HG02943 (cell line): ENCODE results near the gene GORASP1.

Source experiments
- ATAC-seq: cut with Tn5 transposase; IDR thresholded peaks from one replicate; pipeline ENCODE4 v1.9.1; 2021; ENCODE audit warnings: mild to moderate bottlenecking, low read depth, moderate library complexity; ENCODE audit not compliant: unreplicated experiment

GORASP1 gene

DNA sequence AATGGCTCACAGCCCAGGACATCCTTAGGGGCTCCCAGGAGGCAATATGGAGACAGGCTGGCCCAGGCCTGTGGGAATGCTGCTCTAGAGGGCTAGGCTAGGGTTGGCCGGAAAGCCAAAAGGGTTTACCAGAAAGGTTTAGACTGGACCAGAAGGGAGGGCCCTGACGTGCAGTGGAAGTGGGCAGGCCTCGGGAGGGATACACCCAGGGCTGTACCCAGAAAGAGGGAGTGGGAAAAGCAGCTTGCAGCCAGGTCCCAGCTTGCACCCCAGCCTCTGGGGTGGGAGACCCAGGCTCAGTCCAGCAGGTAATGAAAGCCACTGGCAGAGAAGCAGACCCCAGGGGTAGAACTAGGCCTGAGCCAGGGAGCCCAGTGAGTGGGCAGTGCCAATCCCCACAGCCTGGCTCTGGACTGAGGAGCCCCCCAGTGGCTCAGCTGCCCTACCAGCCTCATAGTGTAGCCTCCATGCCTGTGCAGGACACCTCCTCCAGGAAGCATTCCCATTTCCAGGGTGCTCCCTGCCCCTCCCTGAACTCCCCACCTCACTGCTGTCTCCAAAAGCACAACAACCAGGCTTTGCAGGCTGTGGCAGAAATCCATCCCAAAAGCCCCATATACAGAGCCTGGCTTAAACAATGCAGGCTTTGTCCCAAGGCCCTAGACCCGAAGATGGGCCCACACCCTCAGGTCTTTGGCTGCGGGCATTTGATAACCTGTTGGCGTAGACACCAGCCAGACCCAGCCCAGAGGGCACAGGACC lies 3.5 kb downstream of the GORASP1 start:
- no peak for ATAC-seq

DNA sequence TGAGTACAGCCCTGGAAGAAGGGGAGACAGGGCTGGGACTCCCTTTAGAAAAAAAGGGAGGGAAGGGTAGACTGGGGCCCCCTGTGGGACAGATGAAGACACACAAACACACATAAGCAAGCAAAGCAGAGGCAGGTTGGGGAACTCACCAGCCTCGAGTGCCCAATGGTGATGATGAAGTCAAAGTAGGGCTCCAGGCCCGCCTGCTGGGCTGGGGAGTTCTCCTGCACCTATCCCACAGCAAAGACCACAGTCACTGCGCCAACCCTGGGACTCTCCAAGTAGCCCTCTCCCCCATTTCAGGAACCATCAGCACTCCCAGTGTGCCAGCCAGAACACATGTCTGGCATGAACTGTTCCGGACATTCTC lies 4.1 kb downstream of the GORASP1 start:
- no peak for ATAC-seq

DNA sequence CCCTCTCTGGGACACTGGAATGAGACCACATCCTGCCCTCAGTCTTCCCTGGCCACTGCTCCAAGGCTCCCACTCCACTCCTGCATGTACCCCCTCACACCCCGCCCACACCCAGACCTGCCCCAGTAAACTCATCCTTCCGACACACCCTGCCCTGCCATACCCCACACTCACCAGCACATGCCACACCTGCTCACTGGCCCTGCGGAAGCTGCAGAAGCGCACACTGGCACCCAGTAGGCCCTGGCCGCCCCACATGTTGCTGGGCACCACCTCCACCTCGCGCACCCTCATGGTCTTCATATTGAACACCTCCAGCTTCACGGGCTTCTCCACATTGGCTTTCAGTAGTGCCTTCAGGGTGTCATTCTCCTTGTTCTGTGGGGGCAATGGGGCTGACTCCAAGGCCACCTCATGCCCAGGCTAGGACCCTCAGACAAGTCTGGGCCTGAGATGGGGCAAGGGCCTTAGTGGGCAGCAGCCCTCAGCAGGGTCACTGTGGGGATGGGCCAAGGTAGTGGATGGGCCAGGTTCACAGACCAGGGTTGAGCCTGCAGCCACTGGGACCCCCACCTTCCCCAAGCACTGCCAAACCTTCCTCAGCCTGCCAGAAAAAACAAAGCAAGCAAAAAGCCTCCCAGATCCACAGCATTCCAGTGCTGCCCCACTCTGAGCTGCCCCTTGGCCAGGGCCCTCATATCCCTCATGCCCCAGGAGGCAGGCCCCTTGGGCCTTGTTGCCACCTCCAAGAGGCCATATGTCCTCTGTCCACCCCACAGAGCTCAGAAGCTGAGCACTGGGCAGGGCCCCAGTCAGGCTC lies 4.7 kb downstream of the GORASP1 start:
- ATAC-seq, result no peak

DNA sequence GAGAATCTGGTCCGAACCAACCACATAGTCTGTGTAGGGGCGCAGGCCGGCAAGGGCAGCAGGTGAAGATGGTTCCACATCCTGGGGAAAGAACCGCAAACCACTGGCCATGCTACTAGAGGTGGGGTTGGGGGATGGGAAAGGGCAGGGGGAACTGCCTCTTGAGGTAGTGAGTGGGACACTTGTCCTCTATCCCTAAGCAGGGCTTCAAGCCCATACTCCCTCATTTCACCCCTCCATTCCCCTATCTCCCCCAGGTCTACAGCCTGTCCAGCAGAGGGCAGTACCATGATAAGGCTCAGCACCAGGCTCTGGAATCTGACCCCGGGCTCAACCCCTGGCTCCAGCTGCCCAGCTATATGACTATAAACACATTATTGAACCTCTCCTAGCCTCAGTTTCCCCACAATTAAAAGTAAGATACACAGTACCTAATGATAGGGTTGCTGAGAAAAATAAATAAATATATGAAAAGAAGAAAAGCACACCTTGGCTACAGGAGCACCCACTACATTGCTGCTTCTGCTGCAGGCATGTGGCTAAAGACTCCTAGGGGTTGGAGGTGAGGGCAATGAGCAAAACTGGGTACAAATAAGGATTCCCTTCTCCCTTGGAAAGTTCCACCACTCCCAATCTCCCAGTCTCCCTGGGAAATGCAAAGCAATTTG lies 6.3 kb downstream of the GORASP1 start:
- no peak for ATAC-seq

DNA sequence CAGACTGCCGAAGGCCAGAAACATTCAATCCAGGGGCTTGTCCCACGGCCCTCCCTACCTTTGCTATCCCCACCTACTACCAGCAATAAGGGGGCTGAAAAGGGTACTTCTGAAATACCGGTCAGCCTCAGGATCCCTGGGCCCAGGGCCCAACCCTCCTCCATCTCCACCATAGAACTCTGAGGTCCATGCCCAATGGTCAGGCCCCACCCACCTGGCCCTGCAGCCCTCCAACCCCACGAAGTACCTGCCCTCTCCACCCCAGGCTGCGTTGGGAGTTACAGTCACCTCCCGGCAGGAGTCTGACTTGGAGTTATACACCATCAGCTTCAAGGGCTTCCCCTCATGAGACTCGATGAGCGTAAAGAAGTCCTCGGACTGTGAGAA lies 6.9 kb downstream of the GORASP1 start:
- no peak for ATAC-seq

DNA sequence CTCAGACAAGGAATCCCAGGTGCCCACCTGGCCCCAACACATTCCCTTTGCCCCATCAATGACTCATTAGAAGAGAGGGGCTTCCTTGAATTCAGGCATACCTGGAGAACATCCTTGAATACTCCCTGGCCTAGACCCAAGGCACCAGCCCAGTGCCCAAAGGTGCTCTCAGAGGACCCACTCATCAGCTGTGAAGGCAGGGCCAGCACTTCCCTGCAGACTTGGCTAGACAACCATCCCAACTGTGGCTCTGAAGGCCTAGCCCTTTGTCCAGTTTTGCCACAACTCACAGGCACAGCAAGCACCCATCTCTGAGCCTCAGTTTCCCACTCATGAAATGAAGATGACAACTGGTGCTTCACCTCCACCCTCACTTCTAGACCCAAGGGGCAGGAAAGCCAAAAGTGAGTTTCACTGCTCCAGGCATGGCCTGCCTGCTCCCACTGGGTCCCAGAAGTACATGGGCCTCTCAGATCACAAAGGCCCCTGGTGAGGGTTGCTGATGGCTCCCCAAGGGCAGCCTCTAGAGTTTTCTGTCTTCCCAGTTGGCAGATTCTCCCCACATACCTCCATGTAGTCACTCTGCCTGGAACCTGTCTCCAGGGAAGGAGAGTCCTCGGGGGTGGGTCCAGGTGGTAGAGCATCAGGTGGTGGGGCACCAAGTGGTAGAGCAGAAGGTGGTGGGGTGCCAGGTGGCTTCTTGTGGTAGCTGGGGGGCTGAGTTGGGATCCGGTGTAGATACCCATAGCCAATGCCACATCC lies 7.5 kb downstream of the GORASP1 start:
- ATAC-seq, result no peak

DNA sequence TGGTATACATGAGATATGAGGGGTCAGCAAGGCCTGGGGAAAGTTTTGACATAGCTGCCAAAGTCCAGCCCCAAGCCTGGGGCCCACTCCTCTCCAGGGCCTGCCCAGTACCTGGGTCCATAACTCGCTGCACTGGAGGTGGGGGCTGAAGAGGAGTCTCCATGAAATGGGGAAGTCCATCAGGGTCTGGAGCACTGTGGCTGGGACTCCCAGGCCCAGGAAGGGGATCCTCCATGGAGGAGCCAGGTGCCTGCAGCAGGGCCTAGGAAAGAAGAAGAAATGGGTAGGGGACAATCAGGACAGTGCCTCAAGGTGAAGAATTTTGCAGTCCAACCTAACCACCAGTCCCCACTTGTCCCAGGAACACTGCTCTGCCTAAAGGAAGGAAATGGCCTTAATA lies 8.2 kb downstream of the GORASP1 start:
- no peak for ATAC-seq

DNA sequence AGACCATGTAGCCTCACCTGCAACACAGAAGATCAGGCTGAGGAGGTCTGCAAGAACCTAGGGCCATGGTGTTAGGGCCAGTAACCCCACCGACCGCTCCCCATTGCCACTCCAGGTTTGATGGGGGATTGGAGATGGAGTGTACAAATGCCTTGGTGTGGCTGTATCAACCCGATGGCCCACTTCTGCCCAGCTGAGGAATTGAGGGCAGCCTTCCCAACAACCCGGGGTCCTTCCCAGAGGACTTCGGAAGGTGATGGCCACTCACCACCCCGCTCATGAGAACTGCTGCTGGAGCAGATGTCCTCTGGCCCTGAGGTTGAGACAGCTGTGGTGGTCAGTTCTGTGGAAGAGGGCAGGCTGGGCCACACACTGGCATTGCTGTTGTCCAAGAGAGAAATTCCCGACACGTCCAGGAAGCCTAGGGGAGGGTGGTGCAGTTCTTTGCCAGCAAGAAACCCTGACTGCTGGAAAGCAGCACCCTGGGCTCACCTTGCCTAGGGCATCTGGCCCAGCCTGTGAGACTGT lies 8.9 kb downstream of the GORASP1 start:
- ATAC-seq, result no peak

DNA sequence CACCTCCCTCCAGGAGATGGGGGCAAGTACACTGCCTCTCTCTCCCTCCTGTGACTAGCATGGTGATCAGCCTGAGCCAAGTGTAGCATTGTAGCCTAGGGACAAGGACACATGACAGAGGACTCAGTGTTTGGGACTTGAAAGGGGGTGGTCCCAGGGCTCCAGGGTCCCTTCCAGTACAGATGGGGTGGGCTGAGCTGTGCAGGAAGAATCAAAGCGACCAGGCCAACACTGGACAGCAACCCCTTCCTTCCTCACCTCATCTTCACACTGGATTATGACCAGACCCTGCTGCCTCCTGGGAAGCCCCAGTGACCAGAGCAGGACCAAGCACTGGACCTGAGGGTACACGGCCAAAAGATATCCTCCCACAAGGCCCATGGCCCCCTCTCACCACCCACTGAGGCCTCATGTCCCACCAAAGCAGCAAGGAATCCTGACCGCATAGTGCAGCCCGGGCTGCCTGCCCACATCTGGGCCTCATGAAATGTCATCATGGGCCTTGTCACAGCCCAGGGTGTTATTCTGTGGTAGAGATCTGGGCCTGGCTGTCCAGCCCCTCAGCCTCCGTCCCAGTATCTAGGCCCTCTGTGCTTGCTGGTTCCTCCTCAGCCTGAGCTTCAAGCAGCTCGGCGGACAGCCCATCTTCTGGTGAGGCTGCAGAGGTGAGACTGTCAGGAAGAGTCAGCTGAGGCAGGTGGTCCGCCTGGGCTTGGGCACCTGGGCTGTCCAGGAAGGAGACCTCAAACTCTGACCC lies 9.5 kb downstream of the GORASP1 start:
- ATAC-seq, result no peak

DNA sequence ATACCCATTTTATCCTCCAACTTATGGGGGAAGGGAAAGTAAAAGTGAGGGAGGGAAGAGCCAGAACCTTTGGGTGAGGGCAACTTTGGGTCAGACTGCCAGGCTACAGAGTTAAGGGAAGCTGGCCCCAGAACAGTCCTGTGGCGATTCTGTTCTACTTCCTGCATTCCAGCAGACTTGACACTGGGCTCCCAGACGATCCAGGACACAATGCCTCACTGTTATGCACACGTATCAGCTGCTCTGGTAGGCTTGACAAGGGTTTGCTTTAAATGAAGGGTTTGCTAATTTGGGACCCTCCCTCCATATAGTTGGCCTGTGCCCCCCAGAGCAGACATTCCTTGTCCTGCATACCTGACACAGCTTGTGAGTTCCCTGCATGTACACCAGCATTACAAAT lies 10.7 kb downstream of the GORASP1 start:
- ATAC-seq, result no peak

DNA sequence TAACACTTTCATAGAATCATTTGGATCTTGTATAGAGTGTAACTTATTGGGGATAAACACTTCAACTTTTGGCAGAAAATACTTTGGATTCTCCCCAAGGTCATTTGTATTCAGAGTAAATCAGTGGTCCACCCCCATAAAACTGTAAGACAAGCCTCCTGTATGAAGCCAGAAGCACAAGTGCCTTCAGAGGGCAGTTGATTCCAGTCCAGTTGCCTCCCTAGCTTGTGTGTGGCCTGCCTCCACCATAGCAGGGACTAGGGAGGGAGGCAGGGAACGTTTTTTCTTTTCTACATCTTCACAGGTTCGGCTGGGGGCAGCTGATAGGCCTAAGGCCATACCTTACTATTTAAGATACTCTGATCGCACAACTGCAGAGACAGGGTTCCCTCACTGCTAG lies 11.6 kb downstream of the GORASP1 start:
- no peak for ATAC-seq

DNA sequence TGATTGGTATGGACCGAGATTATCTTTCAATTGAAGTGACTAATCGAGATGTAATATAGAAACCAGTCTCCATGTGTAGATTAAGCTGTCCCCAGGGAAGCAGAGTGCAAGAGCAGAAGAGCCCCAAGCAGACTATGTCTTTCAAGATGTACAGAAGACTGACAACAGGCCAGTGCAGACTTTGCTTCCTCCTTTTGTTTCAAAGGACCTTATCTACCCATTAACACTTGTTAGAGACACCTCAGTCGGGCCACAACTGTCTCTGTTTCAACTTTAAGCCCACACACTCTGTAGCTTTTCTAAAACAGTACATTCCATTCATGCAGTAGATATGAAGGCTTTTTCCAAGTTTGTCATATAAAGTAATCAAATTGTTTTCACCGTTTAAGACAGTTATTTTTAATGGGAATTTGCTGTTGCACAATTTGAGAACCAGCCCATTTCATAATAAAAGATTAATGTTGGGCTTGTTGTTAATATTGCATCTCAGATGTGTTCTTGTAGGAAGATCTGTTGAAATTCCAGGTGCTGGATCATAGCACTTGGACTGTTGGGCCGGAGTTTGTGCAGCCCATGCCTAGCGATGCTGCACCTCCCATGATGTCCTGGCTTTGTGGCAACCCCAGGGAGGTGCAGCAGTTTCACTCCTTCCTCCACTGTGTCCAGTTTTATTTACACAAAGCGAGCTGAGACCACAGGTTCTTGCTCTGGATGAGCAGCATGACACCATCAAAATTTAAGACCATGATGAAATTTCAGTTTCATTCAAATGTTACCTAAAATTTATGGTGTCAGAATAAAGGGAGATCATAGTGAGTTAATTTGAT lies 12.4 kb downstream of the GORASP1 start:
- no peak for ATAC-seq

DNA sequence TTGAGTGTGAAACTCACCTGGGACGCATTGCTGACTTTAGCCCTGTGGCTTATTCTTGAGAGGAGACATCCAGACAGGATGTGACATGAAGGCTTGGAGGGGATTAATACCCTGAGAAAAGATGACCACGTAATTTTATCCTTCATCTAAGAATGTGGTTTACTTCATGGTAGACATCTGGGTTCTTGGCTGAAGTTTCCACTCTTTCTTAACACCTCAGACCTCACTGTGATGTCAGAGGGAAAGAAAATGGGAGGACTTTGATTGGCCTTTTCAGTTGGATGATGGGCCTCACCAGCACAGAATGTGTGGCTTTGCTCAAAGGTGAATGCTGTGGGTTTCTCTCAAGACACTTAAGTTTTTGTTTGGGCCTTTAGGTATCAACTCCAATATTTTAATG lies 16.5 kb downstream of the GORASP1 start:
- ATAC-seq, result no peak

DNA sequence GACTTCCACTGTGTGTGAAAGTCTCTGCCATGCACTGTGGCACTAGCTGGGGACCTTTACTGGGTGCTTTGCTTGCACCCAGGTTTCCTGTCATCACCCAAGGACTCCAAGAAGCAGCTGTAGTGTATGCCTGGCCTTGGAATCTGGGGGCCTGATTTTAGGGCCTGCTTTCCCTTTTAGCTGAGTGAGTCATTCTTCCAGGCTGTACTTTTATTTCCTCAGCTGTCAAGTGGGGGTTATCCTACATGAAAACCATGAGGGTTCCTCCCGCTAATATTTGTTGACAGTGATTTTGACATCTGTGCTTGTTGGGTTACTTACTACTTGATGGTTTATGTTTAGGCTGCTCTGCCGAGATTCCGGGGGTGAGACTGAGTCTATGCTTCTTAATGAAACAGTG lies 18.5 kb downstream of the GORASP1 start:
- ATAC-seq, result no peak

DNA sequence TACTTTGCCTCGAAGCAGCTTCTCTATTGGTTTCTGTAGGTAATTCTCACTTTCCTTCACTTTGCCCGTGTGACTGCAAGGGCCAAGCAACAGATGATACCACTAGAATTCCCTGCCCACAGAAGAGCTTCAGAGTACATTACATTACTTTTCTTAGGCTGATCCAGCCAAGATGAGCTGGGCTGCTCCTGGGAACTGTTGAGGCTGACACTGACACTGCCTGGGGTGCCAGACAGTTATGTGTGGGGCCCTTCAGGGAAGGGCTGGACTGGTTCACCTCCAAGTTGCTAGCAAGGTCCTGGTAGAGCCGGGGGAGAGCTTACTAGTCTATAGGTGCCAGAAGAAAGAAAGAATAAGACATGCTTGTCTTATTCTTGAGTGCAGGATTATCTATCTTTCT lies 19.0 kb downstream of the GORASP1 start:
- ATAC-seq, result no peak

DNA sequence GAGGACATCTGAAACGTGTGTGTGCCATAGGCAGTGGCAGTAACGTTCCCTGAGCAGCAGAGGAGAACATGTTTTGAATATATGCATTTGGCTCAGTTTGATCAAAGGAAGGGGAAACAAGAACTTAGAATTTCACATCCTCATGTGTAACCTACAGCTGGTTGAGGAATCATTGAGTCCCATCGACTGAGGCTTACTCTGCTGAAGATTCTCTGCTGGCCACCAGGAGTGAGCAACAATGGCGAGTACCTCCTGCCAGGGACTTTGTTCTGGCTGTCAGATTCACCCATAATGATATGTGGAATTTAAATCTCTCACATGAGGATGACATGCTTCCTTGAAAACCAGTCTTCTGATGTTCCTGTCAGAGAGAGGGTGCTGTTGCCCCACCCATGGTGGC lies 21.3 kb downstream of the GORASP1 start:
- ATAC-seq, result no peak

DNA sequence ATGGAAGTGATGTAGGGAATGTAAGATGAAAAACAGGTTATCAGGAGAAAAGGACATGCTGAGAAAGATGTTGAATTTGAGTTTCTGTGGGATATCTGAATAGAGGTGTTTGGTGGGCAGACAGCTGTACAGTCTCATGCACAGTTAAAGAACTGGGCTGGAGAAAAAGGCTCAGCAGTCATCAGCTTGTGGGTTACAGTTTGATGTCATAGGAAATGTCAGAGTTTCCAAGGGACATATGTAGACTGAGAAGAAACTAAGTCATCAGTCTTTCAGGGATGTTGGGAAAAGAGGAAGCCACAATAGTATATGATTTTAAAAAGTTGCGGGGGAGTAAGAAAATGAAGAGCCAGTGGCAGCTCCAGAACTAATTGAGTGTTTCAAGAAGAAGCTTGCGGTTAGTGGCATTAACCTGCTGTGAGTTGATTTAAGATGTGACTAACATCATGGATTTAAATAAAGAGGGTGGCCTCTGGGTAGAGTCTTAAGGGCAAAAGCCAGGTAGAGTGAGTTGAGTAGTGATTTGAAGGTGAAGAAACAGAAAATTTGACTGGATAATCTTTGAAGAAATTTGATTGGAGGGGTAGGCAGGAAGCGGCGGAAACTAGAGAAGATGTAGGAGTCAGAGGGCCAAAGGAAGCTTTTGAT lies 24.6 kb downstream of the GORASP1 start:
- ATAC-seq, result no peak

DNA sequence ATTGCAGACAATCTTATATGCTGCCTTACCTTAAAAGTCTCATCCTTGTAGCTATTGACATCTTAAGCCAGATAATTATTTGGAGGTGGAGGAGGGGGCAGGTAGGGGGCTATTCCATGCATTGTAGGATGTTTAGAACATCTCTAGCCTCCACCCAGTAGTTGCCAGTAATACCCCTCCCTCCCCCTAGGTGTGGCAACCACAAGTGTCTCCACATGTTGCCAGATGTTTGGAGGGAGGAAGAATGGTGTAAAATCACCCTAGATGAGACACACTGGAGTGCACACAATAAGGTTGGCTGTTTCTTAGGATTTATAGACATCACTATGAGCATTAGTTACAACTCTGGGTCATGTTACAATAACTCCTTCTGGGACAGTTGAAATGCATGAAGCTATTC lies 27.4 kb downstream of the GORASP1 start:
- no peak for ATAC-seq

DNA sequence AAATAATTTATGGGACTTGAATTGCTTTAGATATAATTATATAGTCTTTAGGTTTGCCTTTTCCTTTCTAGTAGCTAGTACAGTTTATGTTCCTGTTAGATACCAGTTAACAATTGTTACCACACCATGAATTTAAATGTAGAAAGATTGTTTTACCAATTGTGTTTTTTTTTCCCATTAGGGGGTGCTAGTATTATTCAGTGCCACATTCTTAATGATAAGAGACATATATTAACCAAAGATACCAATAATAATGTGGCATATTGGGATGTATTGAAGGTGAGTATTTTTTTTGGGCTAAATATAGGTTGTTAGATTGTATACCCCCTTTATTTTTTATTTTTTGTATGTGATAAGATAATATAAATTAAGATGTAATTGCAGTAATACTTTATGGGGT lies 27.9 kb downstream of the GORASP1 start:
- no peak for ATAC-seq
